GM10248 (cell line): Measurements from ENCODE around the gene B4GALNT3.
"Not testable (repeated sequence)": the region's sequence is repeated elsewhere in the genome, so short reads cannot be mapped to it uniquely, and the experiment has no call there.

ENCODE experiments used
- CTCF ChIA-PET: fragments of 300-600 bp; sonication (Branson Sonifier 250); formaldehyde crosslinking; extraction: SDS; loops from one replicate; lab custom pipeline; 2021; ENCODE audit warnings: antibody characterized with exemption; lab: Yijun Ruan, JAX
- POLR2A ChIA-PET: fragments of 350-650 bp; sonication (Branson Sonifier 250); formaldehyde crosslinking; extraction: SDS; loops from one replicate; lab custom pipeline; 2020; ENCODE audit warnings: antibody characterized with exemption; lab: Yijun Ruan, JAX
- DNase-seq: peaks from one replicate; pipeline ENCODE4 v3.0.0; 2012; ENCODE audit errors: extremely low spot score
- TF ChIP-seq, protein P1 (sequence below): IDR thresholded peaks from 2 replicates; pipeline ENCODE4 v1.5.1; 2012; ENCODE audit warnings: mild to moderate bottlenecking, low read depth; ENCODE audit errors: extremely low read depth, missing control alignments, control extremely low read depth

The B4GALNT3 gene

GRCh38 chr12:459430-460258 lies at the start of gene B4GALNT3:
Gene B4GALNT3, plus strand, starts transcription at chr12:459939. Its CDS starts 438 bp downstream, at chr12:460377.
- ChIA-PET CTCF (interaction anchor here (11.9 kb wide), 1 partner anchor 88 kb away, joined by 144 read pairs; no protein-coding TSS in a partner anchor), POLR2A (no interaction called here)
- peak; percentile 43 for DNase-seq
- TF ChIP-seq, protein P1, sequence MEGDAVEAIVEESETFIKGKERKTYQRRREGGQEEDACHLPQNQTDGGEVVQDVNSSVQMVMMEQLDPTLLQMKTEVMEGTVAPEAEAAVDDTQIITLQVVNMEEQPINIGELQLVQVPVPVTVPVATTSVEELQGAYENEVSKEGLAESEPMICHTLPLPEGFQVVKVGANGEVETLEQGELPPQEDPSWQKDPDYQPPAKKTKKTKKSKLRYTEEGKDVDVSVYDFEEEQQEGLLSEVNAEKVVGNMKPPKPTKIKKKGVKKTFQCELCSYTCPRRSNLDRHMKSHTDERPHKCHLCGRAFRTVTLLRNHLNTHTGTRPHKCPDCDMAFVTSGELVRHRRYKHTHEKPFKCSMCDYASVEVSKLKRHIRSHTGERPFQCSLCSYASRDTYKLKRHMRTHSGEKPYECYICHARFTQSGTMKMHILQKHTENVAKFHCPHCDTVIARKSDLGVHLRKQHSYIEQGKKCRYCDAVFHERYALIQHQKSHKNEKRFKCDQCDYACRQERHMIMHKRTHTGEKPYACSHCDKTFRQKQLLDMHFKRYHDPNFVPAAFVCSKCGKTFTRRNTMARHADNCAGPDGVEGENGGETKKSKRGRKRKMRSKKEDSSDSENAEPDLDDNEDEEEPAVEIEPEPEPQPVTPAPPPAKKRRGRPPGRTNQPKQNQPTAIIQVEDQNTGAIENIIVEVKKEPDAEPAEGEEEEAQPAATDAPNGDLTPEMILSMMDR = no peak

DNA sequence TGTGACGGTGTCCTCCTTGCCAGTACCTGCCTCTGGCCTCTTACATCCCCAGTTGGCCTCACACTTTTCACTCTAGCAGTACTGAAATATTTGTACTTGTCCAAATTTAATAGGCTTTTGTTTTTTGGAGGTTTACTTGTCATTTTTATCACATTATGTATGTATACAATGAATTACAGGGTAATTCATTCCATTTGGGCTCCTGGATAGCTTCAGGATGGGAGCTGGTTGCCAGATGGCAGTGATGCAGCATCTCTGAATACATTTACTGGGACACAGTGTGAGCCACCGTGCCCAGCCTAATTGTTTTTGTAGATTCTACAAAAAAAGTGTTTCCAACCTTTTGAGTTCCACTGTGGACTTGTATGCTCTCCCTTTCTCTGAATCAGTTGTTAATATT lies 44.9 kb upstream of the B4GALNT3 start:
- ChIA-PET CTCF (no interaction called here), POLR2A (no interaction called here)
- DNase-seq = no peak
- TF ChIP-seq, protein P1 = no peak

- ChIA-PET POLR2A (no interaction called here), CTCF (interaction anchor here (1.4 to 2.2 kb wide), 2 partner anchors 19 to 36 kb away, joined by 4 to 7 read pairs; no protein-coding TSS in a partner anchor)
Observed at GRCh38 chr12:418432-418831, 41.3 kb upstream of the B4GALNT3 start.

GRCh38 chr12:422526-422925 lies 37.2 kb upstream of the B4GALNT3 start:
- POLR2A ChIA-PET = interaction anchor here (0.6 kb wide), 1 partner anchor 9 kb away, joined by 3 read pairs; no protein-coding TSS in a partner anchor
- DNase-seq = no peak
- TF ChIP-seq, protein P1 = no peak
- CTCF ChIA-PET = interaction anchor here (1.2 to 7.6 kb wide), 3 partner anchors 11 to 21 kb away, joined by 3 to 32 read pairs (median 6); no protein-coding TSS in a partner anchor

More at GRCh38 chr12:418432-418831, 41.3 kb upstream of the B4GALNT3 start:
- DNase-seq = no peak
- TF ChIP-seq, protein P1 = no peak

GRCh38 chr12:435737-436136 lies 24.0 kb upstream of the B4GALNT3 start:
- CTCF ChIA-PET = interaction anchor here (1.1 kb wide), 1 partner anchor 18 kb away, joined by 4 read pairs; no protein-coding TSS in a partner anchor
- POLR2A ChIA-PET, DNase-seq: not testable (repeated sequence)

GRCh38 chr12:442235-442884 lies 17.4 kb upstream of the B4GALNT3 start:
- CTCF ChIA-PET = interaction anchor here (0.8 to 6.6 kb wide), 15 partner anchors 8 to 676 kb away, joined by 3 to 95 read pairs (median 3); no protein-coding TSS in a partner anchor
- TF ChIP-seq, protein P1 = peak; percentile 61
- POLR2A ChIA-PET = no interaction called here
- peak; percentile 34 for DNase-seq

DNA sequence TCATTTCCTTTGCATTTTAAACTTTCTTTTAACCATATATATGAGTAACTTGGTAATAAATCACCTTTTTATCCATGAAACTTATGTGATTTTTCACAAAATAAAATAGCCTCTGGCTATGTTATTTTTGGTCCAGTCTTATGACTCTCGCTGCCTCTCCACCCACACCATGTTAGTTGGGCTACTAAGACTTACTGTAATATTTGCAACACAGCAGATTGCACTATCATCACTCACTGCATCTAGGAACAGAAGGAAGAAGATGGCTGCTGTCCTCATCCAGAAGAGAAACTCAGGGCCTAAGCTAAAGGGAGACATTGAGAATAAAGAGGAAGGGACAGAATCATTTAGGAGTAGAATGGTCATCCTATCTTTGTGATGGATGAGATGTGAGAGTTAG lies 12.6 kb upstream of the B4GALNT3 start:
- ChIA-PET POLR2A (no interaction called here), CTCF (interaction anchor here (1.4 kb wide), 1 partner anchor 34 kb away, joined by 3 read pairs; no protein-coding TSS in a partner anchor)
- TF ChIP-seq, protein P1 = no peak
- no peak for DNase-seq
